ENCODE measurements around the gene GAS2L3. TPM values are rescaled to one million over a fixed set of nuclear protein-coding genes. Genes with fewer than 3 reads are reported as not detected.
A peak's percentile ranks its signal among the peaks of the same experiment; 100 is the strongest.

Gene GAS2L3
- total and polyA plus RNA-seq, 2 donors from 2014 or later: 1.7 to 12.6 TPM

- Histone ChIP-seq H3K4me1 (ENCODE audit: control insufficient read depth in 2 of 3, insufficient read depth in 2 of 3, low read depth in 1 of 3, low read length in 3 of 3) (no peaks in the 10 kb centered on the region), H3K27ac (ENCODE audit: low read depth in 2 of 2, low read length in 2 of 2) (no peak overlapping the region), H3K27me3 (ENCODE audit: control insufficient read depth, insufficient read depth, low read length) (no peaks in the 10 kb centered on the region), H3K4me3 (ENCODE audit: low read length in 3 of 3) (no peak overlapping the region), H3K36me3 (ENCODE audit: control insufficient read depth in 2 of 3, insufficient read depth in 3 of 3, low read length in 3 of 3) (no peaks in the 10 kb centered on the region), H3K9me3 (ENCODE audit: control insufficient read depth in 2 of 3, insufficient read depth in 1 of 3, low read length in 3 of 3) (no peaks in the 10 kb centered on the region), H3K9ac (ENCODE audit: low read length in 3 of 3) (no peak overlapping the region)
- intact Hi-C loops (cut with DNase I): no loop called here
- no peak for TF ChIP-seq CTCF (IDR thresholded peaks at IDR 0.05; ENCODE audit: borderline replicate concordance, extremely low read depth, insufficient read depth)
- FAIRE-seq (no peak), DNase-seq (no peak)
Measured at GRCh38 chr12:100661300-100661951, 87.9 kb downstream of the GAS2L3 start.

GRCh38 chr12:100666588-100666987, 93.1 kb downstream of the GAS2L3 start:
- no peak for TF ChIP-seq CTCF (IDR thresholded peaks at IDR 0.05; ENCODE audit: borderline replicate concordance, extremely low read depth, insufficient read depth)
- FAIRE-seq: no peak
- Histone ChIP-seq H3K27me3 (ENCODE audit: control insufficient read depth, insufficient read depth, low read length) (no peaks in the 10 kb centered on the region), H3K4me1 (ENCODE audit: control insufficient read depth in 2 of 3, insufficient read depth in 2 of 3, low read depth in 1 of 3, low read length in 3 of 3) (no peaks in the 10 kb centered on the region), H3K36me3 (ENCODE audit: control insufficient read depth in 2 of 3, insufficient read depth in 3 of 3, low read length in 3 of 3) (no peaks in the 10 kb centered on the region), H3K9ac (ENCODE audit: low read length in 3 of 3) (no peak overlapping the region), H3K4me3 (ENCODE audit: low read length in 3 of 3) (no peak overlapping the region), H3K27ac (ENCODE audit: low read depth in 2 of 2, low read length in 2 of 2) (no peak overlapping the region), H3K9me3 (ENCODE audit: control insufficient read depth in 2 of 3, insufficient read depth in 1 of 3, low read length in 3 of 3) (no peaks in the 10 kb centered on the region)
- intact Hi-C loops (cut with DNase I): no loop called here
- DNase-seq: no peak

- no peak for FAIRE-seq
- peak; percentile 72 to 79 (median 76) for DNase-seq
Measured at GRCh38 chr12:100668945-100669536, 95.6 kb downstream of the GAS2L3 start.

More at GRCh38 chr12:100668945-100669536, 95.6 kb downstream of the GAS2L3 start:
- Histone ChIP-seq H3K27ac (ENCODE audit: low read depth in 2 of 2, low read length in 2 of 2) (no peak overlapping the region), H3K9me3 (ENCODE audit: control insufficient read depth in 2 of 3, insufficient read depth in 1 of 3, low read length in 3 of 3) (no peaks in the 10 kb centered on the region), H3K4me3 (ENCODE audit: low read length in 3 of 3) (no peak overlapping the region), H3K27me3 (ENCODE audit: control insufficient read depth, insufficient read depth, low read length) (no peaks in the 10 kb centered on the region), H3K36me3 (ENCODE audit: control insufficient read depth in 2 of 3, insufficient read depth in 3 of 3, low read length in 3 of 3) (no peaks in the 10 kb centered on the region), H3K9ac (ENCODE audit: low read length in 3 of 3) (no peak overlapping the region), H3K4me1 (ENCODE audit: control insufficient read depth in 2 of 3, insufficient read depth in 2 of 3, low read depth in 1 of 3, low read length in 3 of 3) (peaks cover 0 to 6% (median 0%) of the 10 kb centered on the region in 3 donors)
- intact Hi-C loops (cut with DNase I): no loop called here
- peak; percentile 71 for TF ChIP-seq CTCF (IDR thresholded peaks at IDR 0.05; ENCODE audit: borderline replicate concordance, extremely low read depth, insufficient read depth)

Data from kidney (tissue), 14 donors.